ENCODE data around the gene PTPRQ. TPM values are rescaled to one million over a fixed set of nuclear protein-coding genes. Genes with fewer than 3 reads are reported as not detected.

PTPRQ gene
- total RNA-seq, 1 donor from 2014 or later: not detected

- no peak for DNase-seq (ENCODE audit: low read depth)
- Histone ChIP-seq H3K27me3 (ENCODE audit: control insufficient read depth, insufficient read depth, low read length) (no peaks in the 10 kb centered on the region), H3K36me3 (ENCODE audit: control insufficient read depth, insufficient read depth, low read length) (no peaks in the 10 kb centered on the region), H3K4me3 (ENCODE audit: low read depth, low read length) (no peak overlapping the region)
- no peak for FAIRE-seq
- no peak for TF ChIP-seq CTCF (IDR thresholded peaks at IDR 0.05; ENCODE audit: insufficient read depth, low read length, severe bottlenecking)
These were observed 192.8 kb downstream of the PTPRQ start for GRCh38 chr12:80636832-80637231.

GRCh38 chr12:80641936-80642335 lies 197.9 kb downstream of the PTPRQ start:
- no peak overlapping the region for H3K4me3 ChIP-seq (ENCODE audit: low read depth, low read length)
- TF ChIP-seq CTCF (IDR thresholded peaks at IDR 0.05; ENCODE audit: insufficient read depth, low read length, severe bottlenecking): no peak
- H3K27me3 ChIP-seq (ENCODE audit: control insufficient read depth, insufficient read depth, low read length): no peaks in the 10 kb centered on the region
- DNase-seq (ENCODE audit: low read depth): no peak
- FAIRE-seq: no peak
- no peaks in the 10 kb centered on the region for H3K36me3 ChIP-seq (ENCODE audit: control insufficient read depth, insufficient read depth, low read length)

- Histone ChIP-seq H3K27me3 (ENCODE audit: control insufficient read depth, insufficient read depth, low read length) (no peaks in the 10 kb centered on the region), H3K36me3 (ENCODE audit: control insufficient read depth, insufficient read depth, low read length) (no peaks in the 10 kb centered on the region), H3K4me3 (ENCODE audit: low read depth, low read length) (no peak overlapping the region)
- DNase-seq (ENCODE audit: low read depth) (no peak), FAIRE-seq (no peak)
- no peak for TF ChIP-seq CTCF (IDR thresholded peaks at IDR 0.05; ENCODE audit: insufficient read depth, low read length, severe bottlenecking)
These were observed 199.9 kb downstream of the PTPRQ start for GRCh38 chr12:80643961-80644360.

GRCh38 chr12:80648881-80649280 lies 204.8 kb downstream of the PTPRQ start:
- no peaks in the 10 kb centered on the region for H3K36me3 ChIP-seq (ENCODE audit: control insufficient read depth, insufficient read depth, low read length)
- DNase-seq (ENCODE audit: low read depth) (peak; percentile 72), FAIRE-seq (no peak)

GRCh38 chr12:80655751-80656150 lies 211.7 kb downstream of the PTPRQ start:
- Histone ChIP-seq H3K36me3 (ENCODE audit: control insufficient read depth, insufficient read depth, low read length) (no peaks in the 10 kb centered on the region), H3K4me3 (ENCODE audit: low read depth, low read length) (no peak overlapping the region), H3K27me3 (ENCODE audit: control insufficient read depth, insufficient read depth, low read length) (no peaks in the 10 kb centered on the region)
- no peak for FAIRE-seq
- DNase-seq (ENCODE audit: low read depth): no peak
- no peak for TF ChIP-seq CTCF (IDR thresholded peaks at IDR 0.05; ENCODE audit: insufficient read depth, low read length, severe bottlenecking)

More at GRCh38 chr12:80648881-80649280, 204.8 kb downstream of the PTPRQ start:
- no peak for TF ChIP-seq CTCF (IDR thresholded peaks at IDR 0.05; ENCODE audit: insufficient read depth, low read length, severe bottlenecking)
- Histone ChIP-seq H3K27me3 (ENCODE audit: control insufficient read depth, insufficient read depth, low read length) (no peaks in the 10 kb centered on the region), H3K4me3 (ENCODE audit: low read depth, low read length) (no peak overlapping the region)

GRCh38 chr12:80659512-80660063 lies 215.6 kb downstream of the PTPRQ start:
- no peak for FAIRE-seq

More at GRCh38 chr12:80659512-80660063, 215.6 kb downstream of the PTPRQ start:
- no peak for DNase-seq (ENCODE audit: low read depth)
- Histone ChIP-seq H3K4me3 (ENCODE audit: low read depth, low read length) (no peak overlapping the region), H3K27me3 (ENCODE audit: control insufficient read depth, insufficient read depth, low read length) (no peaks in the 10 kb centered on the region), H3K36me3 (ENCODE audit: control insufficient read depth, insufficient read depth, low read length) (no peaks in the 10 kb centered on the region)
- TF ChIP-seq CTCF (IDR thresholded peaks at IDR 0.05; ENCODE audit: insufficient read depth, low read length, severe bottlenecking): no peak
